PC-9 (cell line): Measurements from ENCODE around the gene SPPL3.

Experiments used
- EZH2 ChIP-seq: fragments of 200-600 bp; sonication (generic); IDR thresholded peaks from 2 replicates; pipeline ENCODE4 v1.8.0; 2017; ENCODE audit warnings: antibody characterized with exemption, low read depth
- TF ChIP-seq, protein P1 (sequence below): fragments of 200-600 bp; sonication (generic); conservative IDR thresholded peaks from 2 replicates; pipeline ENCODE4 v1.6.1; 2017; ENCODE audit warnings: mixed run types, antibody characterized with exemption, mild to moderate bottlenecking, moderate library complexity

DNA sequence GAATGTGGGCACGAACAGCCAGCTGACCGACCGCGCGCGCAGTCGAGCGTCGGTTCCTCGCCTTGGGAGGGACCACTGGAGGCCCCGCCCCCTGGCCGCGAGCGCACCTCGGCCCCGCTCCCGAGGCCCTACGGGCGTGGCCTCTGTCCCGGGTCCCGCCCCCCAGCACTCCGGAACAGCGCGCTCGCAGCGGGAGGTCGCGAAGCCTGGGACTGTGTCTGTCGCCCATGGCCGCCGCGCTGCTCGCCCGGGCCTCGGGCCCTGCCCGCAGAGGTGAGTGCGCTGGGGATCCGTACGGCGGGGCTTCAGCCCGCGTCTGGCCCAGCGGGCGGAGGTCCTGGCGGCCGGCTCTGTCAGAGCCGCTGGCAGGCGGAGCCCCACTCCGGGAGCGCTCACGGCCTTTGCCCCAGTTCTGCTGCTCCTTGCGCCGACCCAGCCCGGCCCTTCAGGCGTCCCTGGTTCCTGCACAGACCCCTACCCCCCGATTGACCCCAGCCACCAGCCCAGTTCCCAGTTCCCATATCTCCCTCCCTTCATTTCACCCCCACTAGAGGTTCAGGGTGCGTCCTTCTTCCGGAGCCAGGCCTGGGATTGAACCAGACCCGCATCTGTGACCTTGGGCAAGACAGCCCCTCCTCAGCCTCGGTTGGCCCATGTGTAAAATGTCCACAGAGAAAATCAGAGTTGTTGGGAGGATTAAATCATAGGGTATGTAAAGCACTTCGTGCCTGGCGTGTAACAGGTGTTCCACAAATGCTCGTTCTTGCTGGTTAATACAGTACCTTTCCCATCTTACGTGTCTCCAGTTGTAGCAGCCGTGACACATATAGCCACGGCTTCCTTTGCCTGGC is 178.3 kb downstream of the SPPL3 start, which contains the start of gene ACADS:
- TF ChIP-seq, protein P1, sequence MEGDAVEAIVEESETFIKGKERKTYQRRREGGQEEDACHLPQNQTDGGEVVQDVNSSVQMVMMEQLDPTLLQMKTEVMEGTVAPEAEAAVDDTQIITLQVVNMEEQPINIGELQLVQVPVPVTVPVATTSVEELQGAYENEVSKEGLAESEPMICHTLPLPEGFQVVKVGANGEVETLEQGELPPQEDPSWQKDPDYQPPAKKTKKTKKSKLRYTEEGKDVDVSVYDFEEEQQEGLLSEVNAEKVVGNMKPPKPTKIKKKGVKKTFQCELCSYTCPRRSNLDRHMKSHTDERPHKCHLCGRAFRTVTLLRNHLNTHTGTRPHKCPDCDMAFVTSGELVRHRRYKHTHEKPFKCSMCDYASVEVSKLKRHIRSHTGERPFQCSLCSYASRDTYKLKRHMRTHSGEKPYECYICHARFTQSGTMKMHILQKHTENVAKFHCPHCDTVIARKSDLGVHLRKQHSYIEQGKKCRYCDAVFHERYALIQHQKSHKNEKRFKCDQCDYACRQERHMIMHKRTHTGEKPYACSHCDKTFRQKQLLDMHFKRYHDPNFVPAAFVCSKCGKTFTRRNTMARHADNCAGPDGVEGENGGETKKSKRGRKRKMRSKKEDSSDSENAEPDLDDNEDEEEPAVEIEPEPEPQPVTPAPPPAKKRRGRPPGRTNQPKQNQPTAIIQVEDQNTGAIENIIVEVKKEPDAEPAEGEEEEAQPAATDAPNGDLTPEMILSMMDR = no peak
- TF ChIP-seq EZH2 = no peak
